ENCODE measurements around the gene SDHA.

The SDHA gene

GRCh38 chr5:189486-189885, 28.6 kb upstream of the SDHA start:
- H3K4me3 ChIP-seq (ENCODE audit: low read depth, low read length), result no peak overlapping the region
- in situ Hi-C loops (cut with HindIII; ENCODE audit: low sequenced_read_pairs), result no loop called here
- DNase-seq (ENCODE audit: low read depth, low spot score), result no peak
- TF ChIP-seq, protein P1, sequence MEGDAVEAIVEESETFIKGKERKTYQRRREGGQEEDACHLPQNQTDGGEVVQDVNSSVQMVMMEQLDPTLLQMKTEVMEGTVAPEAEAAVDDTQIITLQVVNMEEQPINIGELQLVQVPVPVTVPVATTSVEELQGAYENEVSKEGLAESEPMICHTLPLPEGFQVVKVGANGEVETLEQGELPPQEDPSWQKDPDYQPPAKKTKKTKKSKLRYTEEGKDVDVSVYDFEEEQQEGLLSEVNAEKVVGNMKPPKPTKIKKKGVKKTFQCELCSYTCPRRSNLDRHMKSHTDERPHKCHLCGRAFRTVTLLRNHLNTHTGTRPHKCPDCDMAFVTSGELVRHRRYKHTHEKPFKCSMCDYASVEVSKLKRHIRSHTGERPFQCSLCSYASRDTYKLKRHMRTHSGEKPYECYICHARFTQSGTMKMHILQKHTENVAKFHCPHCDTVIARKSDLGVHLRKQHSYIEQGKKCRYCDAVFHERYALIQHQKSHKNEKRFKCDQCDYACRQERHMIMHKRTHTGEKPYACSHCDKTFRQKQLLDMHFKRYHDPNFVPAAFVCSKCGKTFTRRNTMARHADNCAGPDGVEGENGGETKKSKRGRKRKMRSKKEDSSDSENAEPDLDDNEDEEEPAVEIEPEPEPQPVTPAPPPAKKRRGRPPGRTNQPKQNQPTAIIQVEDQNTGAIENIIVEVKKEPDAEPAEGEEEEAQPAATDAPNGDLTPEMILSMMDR (IDR thresholded peaks at IDR 0.05; ENCODE audit: low read depth, low read length), result no peak

GRCh38 chr5:189976-190365, 28.1 kb upstream of the SDHA start:
- TF ChIP-seq, protein P1 (IDR thresholded peaks at IDR 0.05; ENCODE audit: low read depth, low read length), result no peak
- no peak overlapping the region for H3K4me3 ChIP-seq (ENCODE audit: low read depth, low read length)
- no peak for DNase-seq (ENCODE audit: low read depth, low spot score)
- in situ Hi-C loops (cut with HindIII; ENCODE audit: low sequenced_read_pairs), result no loop called here

GRCh38 chr5:190366-191035, 27.6 kb upstream of the SDHA start:
- no peak for DNase-seq (ENCODE audit: low read depth, low spot score)
- no peak overlapping the region for H3K4me3 ChIP-seq (ENCODE audit: low read depth, low read length)
- in situ Hi-C loops (cut with HindIII; ENCODE audit: low sequenced_read_pairs), result no loop called here
- TF ChIP-seq, protein P1 (IDR thresholded peaks at IDR 0.05; ENCODE audit: low read depth, low read length), result no peak

DNA sequence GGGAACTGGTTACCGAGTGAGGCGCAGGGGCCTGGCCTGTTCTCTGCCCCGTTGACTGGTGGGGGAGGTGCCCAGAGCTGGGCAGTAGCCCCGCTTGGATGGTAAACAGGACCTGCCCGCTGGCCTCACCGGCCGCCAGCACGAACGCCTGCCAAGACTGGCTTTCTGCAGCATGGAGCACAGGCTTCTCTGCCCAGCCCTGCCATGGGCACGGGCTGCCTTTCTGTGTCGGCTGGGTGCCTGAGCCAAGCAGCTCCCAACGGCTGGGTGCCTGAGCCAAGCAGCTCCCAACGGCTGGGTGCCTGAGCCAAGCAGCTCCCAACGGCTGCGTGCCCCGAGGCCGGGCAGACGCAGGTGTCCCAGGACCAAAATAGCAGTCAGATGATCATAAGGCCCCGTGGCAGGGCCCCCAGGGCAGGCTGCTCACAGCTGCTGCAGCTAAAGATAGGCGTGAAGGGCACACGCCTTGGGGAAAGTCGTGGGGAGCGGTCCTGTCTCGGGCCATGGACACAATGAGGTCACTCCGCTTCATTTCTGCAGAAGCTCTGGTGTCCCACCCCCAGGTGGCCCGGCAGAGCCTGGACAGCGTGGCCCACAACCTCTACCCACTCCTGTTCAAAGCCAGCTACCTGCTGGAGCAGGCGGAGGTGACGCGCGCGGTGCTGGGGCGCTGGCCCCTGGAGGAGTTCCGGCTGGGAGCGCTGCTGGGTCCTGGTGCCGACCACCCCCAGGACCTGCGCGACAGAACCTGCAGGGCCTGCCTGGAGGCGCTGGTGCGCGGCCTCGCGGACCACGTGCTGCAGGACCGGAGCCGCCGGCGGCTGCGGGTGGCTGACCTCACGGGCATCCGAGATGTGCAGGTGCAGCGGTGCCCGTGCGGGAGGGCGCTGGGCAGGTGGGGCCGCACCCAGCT, 26.8 kb upstream of the SDHA start, which contains the start of gene LRRC14B:
LRRC14B (plus strand) TSS at position 460 of the 913 bp plus-strand sequence; CDS start at position 504, 44 bp downstream.
- in situ Hi-C loops (cut with HindIII; ENCODE audit: low sequenced_read_pairs), result no loop called here
- DNase-seq (ENCODE audit: low read depth, low spot score), result no peak
- H3K4me3 ChIP-seq (ENCODE audit: low read depth, low read length), result no peak within 1 kb of the TSS
- TF ChIP-seq, protein P1 (IDR thresholded peaks at IDR 0.05; ENCODE audit: low read depth, low read length), result no peak

DNA sequence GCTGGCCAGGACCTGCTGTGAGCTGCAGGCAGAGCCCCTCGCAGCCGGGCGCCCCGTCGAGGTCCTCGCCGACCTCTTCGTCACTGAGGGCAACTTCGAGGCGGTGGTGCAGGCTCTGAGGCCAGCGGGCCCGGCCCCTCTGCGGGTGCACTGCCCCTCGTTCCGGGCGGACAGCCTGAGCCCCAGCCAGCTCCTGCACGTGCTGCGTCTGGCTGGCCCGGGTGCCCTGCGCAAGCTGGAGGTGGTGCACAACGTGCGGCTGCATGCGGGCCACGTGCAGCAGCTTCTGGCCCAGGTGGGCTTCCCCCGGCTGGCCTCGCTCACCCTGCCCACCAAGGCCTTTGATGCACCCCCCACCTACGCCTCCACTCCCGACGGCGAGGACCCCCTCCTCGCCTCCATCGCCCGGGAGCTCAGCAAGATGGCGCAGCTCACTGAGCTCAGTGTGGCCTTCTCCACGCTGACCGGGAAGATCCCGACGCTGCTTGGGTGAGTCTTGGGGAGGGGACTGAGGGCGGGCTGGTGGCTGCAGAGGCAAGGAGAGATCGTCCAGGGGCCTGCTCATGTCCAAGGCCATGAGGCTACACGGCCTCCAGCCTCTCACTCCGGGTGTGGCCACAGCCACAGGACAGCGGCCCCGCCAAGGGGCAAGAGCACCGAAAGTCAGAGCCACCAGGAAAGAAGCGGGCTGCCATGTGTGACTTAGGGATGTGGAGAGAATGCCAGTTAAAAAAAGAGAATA, 26.0 kb upstream of the SDHA start:
- DNase-seq (ENCODE audit: low read depth, low spot score), result no peak
- in situ Hi-C loops (cut with HindIII; ENCODE audit: low sequenced_read_pairs), result no loop called here
- H3K4me3 ChIP-seq (ENCODE audit: low read depth, low read length), result no peak overlapping the region
- TF ChIP-seq, protein P1 (IDR thresholded peaks at IDR 0.05; ENCODE audit: low read depth, low read length), result no peak

DNA sequence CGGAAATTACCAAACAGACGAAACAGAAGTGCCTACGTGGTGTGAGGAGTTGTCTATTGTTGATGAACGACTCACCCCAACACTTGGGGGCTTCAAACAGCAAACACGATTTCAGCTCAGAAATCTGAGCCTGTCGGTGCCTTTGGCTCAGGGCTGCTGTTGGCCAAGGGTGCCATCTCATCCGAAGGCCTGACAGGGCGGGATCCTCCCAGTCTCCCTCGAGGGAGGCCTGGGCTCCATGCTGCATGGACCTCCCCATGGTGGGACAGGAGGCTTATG, 25.5 kb upstream of the SDHA start:
- no peak overlapping the region for H3K4me3 ChIP-seq (ENCODE audit: low read depth, low read length)
- in situ Hi-C loops (cut with HindIII; ENCODE audit: low sequenced_read_pairs), result no loop called here
- DNase-seq (ENCODE audit: low read depth, low spot score), result no peak
- TF ChIP-seq, protein P1 (IDR thresholded peaks at IDR 0.05; ENCODE audit: low read depth, low read length), result no peak

Data from astrocyte of the spinal cord (primary cell).